SK-N-MC (cell line): ENCODE data around the gene TMEM145.

Source experiments
- EZH2 ChIP-seq: fragments of 200-600 bp; sonication (generic); IDR thresholded peaks from one replicate; pipeline ENCODE4 v1.6.1; 2017; ENCODE audit warnings: antibody characterized with exemption
- FOXP2 ChIP-seq: optimal IDR thresholded peaks from 2 replicates; pipeline ENCODE3; 2011; ENCODE audit warnings: mild to moderate bottlenecking, moderate library complexity; ENCODE audit not compliant: insufficient read depth; ENCODE audit errors: extremely low read length, control extremely low read depth
- POLR2AphosphoS5 ChIP-seq: IDR thresholded peaks from 2 replicates; pipeline ENCODE4 v1.6.1; 2012; ENCODE audit warnings: mild to moderate bottlenecking, low read depth, low read length, borderline replicate concordance

DNA sequence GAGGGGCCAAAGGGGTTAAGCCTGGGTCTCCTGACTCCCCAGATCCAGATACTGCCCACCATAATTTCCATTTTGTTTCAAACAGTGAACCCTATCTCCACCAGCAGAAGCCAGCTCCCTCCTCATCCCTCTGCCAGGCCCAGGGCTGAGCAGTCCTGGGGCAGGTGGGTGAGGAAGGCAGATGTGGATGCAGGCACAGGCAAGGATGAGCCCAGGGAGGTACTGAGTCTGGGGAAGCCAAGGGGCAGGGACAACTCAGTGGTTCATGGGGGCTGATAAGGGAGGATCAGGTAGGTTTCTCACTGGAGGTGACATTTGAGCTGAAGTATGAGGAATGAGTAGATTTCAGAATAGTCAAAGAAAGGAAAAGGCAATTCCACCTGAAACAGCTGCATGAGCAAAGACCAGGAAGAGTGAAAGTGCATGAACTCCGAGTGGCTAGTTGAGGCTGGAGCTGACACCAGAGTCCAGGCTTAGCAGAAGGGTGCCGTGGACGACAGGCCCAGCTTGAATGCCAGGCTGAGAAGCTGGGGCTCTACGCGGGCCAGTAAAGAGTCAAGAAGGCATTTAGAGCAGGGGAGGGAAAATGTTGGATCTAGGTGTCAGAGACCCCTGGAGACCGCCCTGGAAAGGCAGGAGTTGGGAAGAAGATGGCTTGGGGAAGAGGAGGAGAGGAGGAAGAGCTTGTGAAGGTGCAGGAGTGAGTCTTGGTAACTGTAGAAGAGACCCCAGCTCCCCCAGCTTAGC is 33.8 kb upstream of the TMEM145 start:
- TF ChIP-seq EZH2 = no peak
- no peak for TF ChIP-seq POLR2AphosphoS5
- no peak for TF ChIP-seq FOXP2
